GM12801 (cell line): Measurements from ENCODE around the gene GUCA2A.

ENCODE experiments used
- TF ChIP-seq, protein P1 (sequence below): IDR thresholded peaks from one replicate; pipeline ENCODE4 v1.5.1; 2011; ENCODE audit warnings: control low read depth; ENCODE audit not compliant: insufficient read length; ENCODE audit errors: extremely low read depth

Gene GUCA2A

DNA sequence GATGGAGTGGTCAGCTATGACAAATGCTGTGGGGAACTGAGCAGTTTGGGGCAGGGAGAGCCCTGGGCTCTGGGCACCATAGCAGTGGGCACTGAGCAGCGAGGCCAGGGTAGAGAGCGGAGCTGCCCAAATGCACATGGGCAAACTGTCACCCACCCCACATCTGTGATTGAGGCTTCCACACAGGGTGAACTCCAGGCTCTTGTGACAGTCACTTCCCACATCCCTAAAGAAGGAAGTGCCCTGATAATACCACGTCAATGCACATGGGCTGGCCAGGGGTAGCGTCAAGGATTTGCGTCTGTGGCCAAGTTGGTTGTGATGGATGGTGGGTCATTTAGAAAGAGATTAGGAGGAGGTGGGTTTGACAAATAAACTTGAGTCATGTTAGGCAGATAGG lies 13.9 kb downstream of the GUCA2A start:
- TF ChIP-seq, protein P1, sequence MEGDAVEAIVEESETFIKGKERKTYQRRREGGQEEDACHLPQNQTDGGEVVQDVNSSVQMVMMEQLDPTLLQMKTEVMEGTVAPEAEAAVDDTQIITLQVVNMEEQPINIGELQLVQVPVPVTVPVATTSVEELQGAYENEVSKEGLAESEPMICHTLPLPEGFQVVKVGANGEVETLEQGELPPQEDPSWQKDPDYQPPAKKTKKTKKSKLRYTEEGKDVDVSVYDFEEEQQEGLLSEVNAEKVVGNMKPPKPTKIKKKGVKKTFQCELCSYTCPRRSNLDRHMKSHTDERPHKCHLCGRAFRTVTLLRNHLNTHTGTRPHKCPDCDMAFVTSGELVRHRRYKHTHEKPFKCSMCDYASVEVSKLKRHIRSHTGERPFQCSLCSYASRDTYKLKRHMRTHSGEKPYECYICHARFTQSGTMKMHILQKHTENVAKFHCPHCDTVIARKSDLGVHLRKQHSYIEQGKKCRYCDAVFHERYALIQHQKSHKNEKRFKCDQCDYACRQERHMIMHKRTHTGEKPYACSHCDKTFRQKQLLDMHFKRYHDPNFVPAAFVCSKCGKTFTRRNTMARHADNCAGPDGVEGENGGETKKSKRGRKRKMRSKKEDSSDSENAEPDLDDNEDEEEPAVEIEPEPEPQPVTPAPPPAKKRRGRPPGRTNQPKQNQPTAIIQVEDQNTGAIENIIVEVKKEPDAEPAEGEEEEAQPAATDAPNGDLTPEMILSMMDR, result no peak

DNA sequence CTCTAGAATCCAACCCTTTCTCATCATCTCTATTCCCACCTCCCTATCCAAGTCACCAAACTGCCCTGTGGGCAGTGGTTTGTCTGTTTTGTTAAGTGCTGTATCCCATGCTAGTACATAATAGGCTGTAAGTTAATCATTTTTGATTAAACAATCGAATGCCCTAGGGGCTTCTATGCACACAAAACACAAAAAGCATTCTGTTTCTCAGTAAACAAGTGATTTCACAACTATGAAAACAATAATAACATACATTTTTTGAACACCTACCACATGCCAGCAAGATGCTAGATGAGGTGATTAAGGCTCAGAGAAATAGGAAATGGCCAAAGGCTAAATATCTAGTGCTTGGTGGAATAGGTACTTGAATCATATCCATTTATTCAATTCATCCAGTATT lies 16.4 kb downstream of the GUCA2A start:
- TF ChIP-seq, protein P1, result no peak

DNA sequence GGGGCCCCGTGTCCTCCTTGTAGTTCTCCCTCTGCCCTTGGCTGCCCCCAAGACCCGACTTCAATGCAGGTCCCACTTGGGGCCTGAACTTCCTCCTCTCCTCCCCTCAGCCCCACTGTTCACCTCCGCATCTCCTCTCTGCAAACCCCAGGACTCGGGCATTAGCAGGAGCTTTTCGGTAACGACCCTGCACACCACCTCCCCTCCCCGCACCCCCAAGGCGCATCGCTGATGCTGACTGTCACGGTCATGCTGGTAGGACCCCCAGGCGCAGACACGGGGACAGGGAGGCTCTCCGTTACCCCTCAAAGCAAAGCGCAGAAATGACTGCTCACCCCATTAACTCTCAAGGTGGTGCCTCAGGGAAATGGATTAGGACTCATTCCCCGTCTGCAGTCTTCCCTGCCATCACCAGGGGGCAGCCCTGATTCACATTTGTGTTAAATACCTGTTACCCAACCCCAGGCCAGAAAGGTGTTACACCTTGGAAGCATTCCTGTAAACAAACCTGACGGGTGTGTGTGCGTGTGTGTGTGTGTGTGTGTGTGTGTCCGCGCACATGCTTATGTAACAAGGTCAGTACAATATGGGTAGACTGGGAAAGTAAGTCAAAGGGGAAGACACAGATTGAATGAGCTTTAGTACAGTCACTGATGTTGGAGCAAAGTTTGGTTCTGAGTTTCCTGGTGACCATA lies 17.8 kb downstream of the GUCA2A start:
- TF ChIP-seq, protein P1, result peak; percentile 22

DNA sequence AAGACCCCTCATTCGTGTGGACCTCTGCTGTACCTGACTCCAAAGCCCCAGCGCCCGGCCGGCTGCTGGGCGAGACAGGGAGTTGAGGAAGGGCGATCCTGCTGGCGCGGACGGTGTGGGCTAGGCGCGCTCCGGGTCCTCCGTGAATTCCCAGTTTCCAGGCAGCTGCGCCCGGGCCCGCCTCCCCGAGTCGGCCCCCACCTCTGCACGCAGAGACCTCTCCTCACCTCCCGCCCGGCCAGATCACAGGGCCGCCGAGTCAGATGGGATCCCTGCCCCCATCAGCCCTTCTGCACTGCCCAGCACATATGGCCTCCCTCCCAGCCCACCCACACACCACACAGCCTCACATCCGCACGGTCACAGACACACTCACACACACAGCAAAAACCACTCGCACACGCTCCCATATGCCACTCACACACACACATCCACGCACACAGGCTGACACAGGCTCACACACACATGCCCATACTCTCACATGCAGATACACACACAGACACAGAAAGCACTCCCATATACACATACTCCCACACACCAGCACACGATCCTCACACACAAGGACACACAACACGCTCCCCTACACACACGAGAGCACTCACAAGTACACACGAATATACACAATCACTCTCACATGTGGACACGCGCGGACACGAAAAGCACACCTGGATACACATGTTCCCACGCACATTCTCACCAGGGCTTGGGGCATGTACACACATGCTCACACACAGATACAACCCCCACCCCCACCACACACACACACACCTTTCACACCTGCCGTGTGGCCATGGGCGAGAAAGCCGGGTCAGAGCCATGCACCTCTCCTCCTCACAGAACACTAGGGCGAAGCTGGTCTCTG lies 18.6 kb downstream of the GUCA2A start:
- TF ChIP-seq, protein P1, result no peak

DNA sequence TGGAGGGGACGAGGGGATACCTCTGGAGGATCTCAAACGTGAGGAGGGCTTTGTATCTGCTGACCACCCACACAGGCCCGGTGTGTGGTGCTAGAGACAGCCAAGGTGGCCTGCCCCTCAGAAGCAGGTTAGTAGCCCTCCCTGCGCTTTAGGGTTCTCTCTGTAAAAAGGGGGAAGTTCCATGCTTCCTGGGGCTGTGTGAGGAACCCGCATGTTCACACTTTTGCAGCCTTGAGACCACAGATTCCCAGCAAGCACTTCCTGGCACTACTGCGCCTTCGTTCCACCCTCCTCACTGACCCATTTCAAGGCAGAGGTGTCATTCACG lies 19.2 kb downstream of the GUCA2A start:
- TF ChIP-seq, protein P1, result no peak

DNA sequence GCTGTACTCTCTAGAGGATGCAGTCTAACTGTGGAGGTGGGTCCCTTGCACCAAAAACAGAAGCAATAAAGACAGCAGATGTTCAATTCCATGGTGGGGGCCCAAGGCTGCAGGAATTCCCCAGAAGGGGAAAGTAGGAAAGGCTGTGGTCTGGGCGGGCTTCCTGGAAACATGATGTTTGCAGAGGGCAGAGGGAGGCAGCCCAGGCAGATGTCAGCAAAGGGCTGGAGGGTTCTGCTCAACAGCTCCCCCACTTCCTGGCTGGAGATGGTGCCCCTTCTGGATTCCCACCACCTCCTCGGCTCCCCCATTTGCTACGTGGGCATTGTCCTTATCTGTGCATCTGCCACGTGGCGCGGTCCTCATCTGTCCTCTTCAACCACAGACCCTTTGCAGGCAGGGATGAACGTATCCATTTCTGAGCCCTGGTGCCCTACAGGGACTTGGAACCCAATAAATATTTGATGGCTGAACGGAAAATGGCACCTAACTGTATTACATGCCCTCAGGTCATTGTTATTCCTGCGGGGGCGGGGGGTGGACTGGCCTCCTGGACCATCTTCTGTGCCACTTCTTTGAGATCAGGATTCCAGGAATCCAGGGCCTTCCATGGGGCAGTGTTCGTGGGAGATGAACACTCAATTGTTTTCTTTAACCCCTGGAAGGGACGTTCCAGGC lies 19.7 kb downstream of the GUCA2A start:
- TF ChIP-seq, protein P1, result no peak
